HG02798 (cell line): ENCODE data around the gene RHOT1.
"Not testable (repeated sequence)": the region's sequence is repeated elsewhere in the genome, so short reads cannot be mapped to it uniquely, and the experiment has no call there.

Experiments used
- ATAC-seq: cut with Tn5 transposase; IDR thresholded peaks from one replicate; pipeline ENCODE4 v1.9.1; 2021; ENCODE audit warnings: mild to moderate bottlenecking; ENCODE audit not compliant: unreplicated experiment, poor library complexity

The RHOT1 gene

GRCh38 chr17:32142038-32142856 is at the start of gene RHOT1:
Gene RHOT1, plus strand, starts transcription at chr17:32142502. Its CDS starts 191 bp downstream, at chr17:32142693.
- peak; percentile 88 for ATAC-seq

- ATAC-seq = no peak
Measured at GRCh38 chr17:32099686-32100085, 42.6 kb upstream of the RHOT1 start.

- ATAC-seq = not testable (repeated sequence)
Measured at GRCh38 chr17:32100323-32100722, 42.0 kb upstream of the RHOT1 start.

GRCh38 chr17:32100971-32101631 is 41.2 kb upstream of the RHOT1 start:
- no peak for ATAC-seq

GRCh38 chr17:32102172-32102571 is 40.1 kb upstream of the RHOT1 start:
- ATAC-seq = no peak

GRCh38 chr17:32102646-32103186 is 39.6 kb upstream of the RHOT1 start:
- no peak for ATAC-seq

- ATAC-seq = no peak
Measured at GRCh38 chr17:32103476-32104113, 38.7 kb upstream of the RHOT1 start.

- ATAC-seq = no peak
Measured at GRCh38 chr17:32104158-32104557, 38.1 kb upstream of the RHOT1 start.

GRCh38 chr17:32106471-32106981 is 35.8 kb upstream of the RHOT1 start:
- not testable (repeated sequence) for ATAC-seq

- not testable (repeated sequence) for ATAC-seq
Measured at GRCh38 chr17:32107194-32107593, 35.1 kb upstream of the RHOT1 start.

GRCh38 chr17:32110596-32110995 is 31.7 kb upstream of the RHOT1 start:
- no peak for ATAC-seq

- ATAC-seq = no peak
Measured at GRCh38 chr17:32111141-32111771, 31.0 kb upstream of the RHOT1 start.

GRCh38 chr17:32112416-32112815 is 29.9 kb upstream of the RHOT1 start:
- ATAC-seq = no peak

- no peak for ATAC-seq
Measured at GRCh38 chr17:32114536-32114935, 27.8 kb upstream of the RHOT1 start.

- not testable (repeated sequence) for ATAC-seq
Measured at GRCh38 chr17:32115546-32115945, 26.8 kb upstream of the RHOT1 start.

GRCh38 chr17:32116937-32117336 is 25.4 kb upstream of the RHOT1 start:
- no peak for ATAC-seq

GRCh38 chr17:32117399-32117798 is 24.9 kb upstream of the RHOT1 start:
- no peak for ATAC-seq

- not testable (repeated sequence) for ATAC-seq
Measured at GRCh38 chr17:32118088-32118487, 24.2 kb upstream of the RHOT1 start.

- no peak for ATAC-seq
Measured at GRCh38 chr17:32118835-32119234, 23.5 kb upstream of the RHOT1 start.

GRCh38 chr17:32120141-32120540 is 22.2 kb upstream of the RHOT1 start:
- ATAC-seq = no peak
